Measurements from ENCODE around the gene PCED1A.

- TF ChIP-seq, protein P1, sequence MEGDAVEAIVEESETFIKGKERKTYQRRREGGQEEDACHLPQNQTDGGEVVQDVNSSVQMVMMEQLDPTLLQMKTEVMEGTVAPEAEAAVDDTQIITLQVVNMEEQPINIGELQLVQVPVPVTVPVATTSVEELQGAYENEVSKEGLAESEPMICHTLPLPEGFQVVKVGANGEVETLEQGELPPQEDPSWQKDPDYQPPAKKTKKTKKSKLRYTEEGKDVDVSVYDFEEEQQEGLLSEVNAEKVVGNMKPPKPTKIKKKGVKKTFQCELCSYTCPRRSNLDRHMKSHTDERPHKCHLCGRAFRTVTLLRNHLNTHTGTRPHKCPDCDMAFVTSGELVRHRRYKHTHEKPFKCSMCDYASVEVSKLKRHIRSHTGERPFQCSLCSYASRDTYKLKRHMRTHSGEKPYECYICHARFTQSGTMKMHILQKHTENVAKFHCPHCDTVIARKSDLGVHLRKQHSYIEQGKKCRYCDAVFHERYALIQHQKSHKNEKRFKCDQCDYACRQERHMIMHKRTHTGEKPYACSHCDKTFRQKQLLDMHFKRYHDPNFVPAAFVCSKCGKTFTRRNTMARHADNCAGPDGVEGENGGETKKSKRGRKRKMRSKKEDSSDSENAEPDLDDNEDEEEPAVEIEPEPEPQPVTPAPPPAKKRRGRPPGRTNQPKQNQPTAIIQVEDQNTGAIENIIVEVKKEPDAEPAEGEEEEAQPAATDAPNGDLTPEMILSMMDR (IDR thresholded peaks at IDR 0.05): no peak
- TF ChIP-seq POLR2A (IDR thresholded peaks at IDR 0.05): no peak
- TF ChIP-seq EP300 (IDR thresholded peaks at IDR 0.05): no peak
- no peak for TF ChIP-seq POLR2AphosphoS5 (IDR thresholded peaks at IDR 0.05)
Observed at GRCh38 chr20:2804041-2804828, 36.2 kb downstream of the PCED1A start.

Data from sigmoid colon (tissue), 4 donors.